HG03280 (cell line): ENCODE measurements around the gene HDHD3.

Source experiments
- ATAC-seq: cut with Tn5 transposase; IDR thresholded peaks from one replicate; pipeline ENCODE4 v1.9.1; 2021; ENCODE audit warnings: mild to moderate bottlenecking, moderate library complexity; ENCODE audit not compliant: unreplicated experiment

The HDHD3 gene

GRCh38 chr9:113340011-113340699, 36.6 kb downstream of the HDHD3 start, which contains the start of gene WDR31:
WDR31 (minus strand) TSS chr9:113340275; CDS start chr9:113332022, 8,253 bp downstream.
- ATAC-seq = peak; percentile 98

DNA sequence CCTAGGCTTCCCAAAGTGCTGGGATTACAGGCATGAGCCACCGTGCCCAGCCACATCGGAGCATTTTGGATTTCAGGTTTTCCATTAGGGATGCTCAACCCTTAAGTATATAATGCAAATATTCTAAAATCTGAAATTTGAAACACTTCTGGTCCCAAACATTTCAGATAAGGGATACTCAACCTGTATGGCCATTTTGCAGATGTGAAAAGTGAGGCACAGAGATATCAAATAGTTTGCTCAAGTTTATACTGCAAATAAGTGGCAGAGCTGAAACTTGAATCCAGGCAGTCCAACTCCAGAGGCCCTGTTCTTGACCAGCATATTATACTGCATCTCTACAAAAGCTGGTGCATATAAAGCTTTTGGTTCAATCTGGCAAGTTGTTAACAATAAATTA, 39.1 kb downstream of the HDHD3 start:
- no peak for ATAC-seq

- no peak for ATAC-seq
Observed at GRCh38 chr9:113331780-113332179, 45.0 kb downstream of the HDHD3 start.

DNA sequence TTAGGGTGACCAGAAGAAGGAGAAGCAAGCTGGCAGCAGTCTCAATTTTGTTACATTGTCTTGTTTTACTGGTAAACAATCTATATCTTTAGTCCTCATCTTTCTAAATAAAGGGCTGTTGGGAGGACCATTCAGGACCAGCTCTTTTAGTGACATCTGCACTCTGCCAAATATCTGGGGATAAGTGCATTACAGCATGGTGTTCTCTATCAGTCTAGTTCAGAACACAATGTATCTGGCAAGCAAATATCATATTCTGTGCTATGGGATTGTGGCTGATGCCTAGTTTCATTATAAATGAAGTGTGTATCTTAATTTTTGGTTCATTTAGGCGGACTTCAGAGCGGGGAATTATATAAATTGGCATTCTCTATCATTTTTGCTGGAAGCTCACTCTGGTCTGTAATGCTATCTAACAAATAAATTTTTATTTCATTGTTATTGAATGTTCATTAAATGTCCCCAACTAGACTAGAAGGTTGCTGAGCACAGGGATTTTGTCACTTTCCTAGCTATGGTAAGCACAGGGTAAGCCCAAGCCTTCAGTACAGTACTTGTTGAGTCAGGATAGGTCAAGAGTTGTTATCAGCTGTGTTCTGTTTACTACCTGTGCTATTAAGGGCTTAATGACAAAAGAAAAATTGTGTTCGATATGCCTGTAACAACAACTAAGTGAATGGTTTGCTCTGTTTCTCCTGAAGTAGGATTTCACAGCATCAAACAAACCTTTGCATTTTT, 48.6 kb downstream of the HDHD3 start:
- ATAC-seq = no peak

DNA sequence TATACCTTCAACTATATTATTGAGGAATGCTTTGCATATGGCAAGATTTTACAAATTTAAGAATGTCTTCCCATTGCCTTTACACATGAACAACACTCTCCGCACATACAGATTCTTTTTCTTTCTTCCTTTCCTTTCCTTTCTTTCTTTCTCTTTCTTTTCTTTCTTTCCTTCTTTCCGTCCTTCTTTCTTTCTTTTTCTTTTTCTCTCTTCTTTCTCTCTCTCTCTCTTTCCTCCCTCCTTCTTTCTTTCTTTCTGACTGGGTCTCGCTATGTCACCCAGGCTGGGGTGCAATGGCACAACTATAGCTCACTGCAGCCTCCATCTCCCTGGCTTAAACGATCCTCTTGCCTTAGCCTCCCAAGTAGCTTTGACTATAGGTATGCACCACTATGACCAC, 50.6 kb downstream of the HDHD3 start:
- ATAC-seq = no peak
